Measurements from ENCODE around the gene GRHL1. TPM values are rescaled to one million over a fixed set of nuclear protein-coding genes. Genes with fewer than 3 reads are reported as not detected.

The GRHL1 gene
- total RNA-seq, 1 experiment from 2014 or later = 2.5 TPM

DNA sequence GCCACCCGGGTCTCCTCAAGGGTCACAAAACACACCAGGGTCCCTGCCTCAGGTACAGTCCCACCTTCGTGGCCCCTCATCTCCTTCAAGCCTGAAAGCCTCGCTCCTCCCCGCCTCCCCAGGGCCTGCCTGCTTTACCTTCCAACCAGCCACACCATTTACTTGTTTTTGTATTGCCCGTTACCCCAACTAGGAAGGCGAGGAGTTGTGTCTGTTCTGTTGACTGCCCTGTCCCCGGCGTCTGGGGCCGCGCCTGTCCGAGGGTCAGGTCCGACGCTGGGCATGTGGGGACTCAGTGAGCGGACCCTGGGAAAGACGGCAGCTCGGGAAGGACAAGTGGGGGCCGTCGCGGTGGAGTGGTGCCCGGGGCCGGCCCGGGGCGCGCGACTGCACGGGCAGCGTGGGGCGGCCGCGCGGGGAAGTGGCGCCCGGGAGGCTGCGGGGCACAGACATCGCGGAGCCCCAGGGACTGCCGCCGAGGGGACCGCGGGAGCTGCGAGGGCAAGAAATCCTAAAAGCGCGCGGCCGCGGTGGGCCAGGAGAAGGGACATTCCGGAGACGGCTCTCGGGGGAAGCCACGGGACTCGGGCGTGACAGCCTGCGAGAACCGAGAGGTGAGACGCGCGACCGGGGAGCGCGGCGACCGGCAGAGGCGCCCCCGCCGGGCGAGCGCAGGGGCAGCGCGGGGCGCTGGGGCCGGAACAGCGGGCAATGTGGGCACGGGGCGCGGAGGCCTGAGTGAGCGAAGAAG is 797 bp upstream of the GRHL1 start:
- no peak overlapping the region for H3K56ac ChIP-seq (ENCODE audit: insufficient read length, low read depth, low read length)
- H3K4me2 ChIP-seq (ENCODE audit: insufficient read depth, insufficient read length, low read length) = peak overlapping the region; percentile 45
- no peak overlapping the region for H2AK5ac ChIP-seq (ENCODE audit: insufficient read length, low read length)
- no peak overlapping the region for H4K5ac ChIP-seq (ENCODE audit: insufficient read length, low read depth, low read length)
- no peak overlapping the region for H3K9ac ChIP-seq (ENCODE audit: extremely low read depth, insufficient read length, low read length)
- H3K23me2 ChIP-seq (ENCODE audit: insufficient read length, low read depth, low read length, poor library complexity, severe bottlenecking) = peaks cover 6% of the 10 kb centered on the region
- no peak overlapping the region for H3K4ac ChIP-seq (ENCODE audit: low read depth, low read length)
- H4K20me1 ChIP-seq (ENCODE audit: control insufficient read depth, insufficient read depth, insufficient read length) = no peaks in the 10 kb centered on the region
- H3K18ac ChIP-seq (ENCODE audit: insufficient read length, low read depth, low read length) = no peak overlapping the region
- H3K79me2 ChIP-seq (ENCODE audit: insufficient read depth, low read length) = no peaks in the 10 kb centered on the region
- no peak overlapping the region for H3K27ac ChIP-seq (ENCODE audit: insufficient read length, low read depth, low read length)
- no peak overlapping the region for H3K14ac ChIP-seq (ENCODE audit: insufficient read depth, low read length)
- H3T11ph ChIP-seq (ENCODE audit: low read length) = no peak overlapping the region
- H4K91ac ChIP-seq (ENCODE audit: insufficient read length, low read depth, low read length) = no peak overlapping the region
- no peaks in the 10 kb centered on the region for H3K9me3 Mint-ChIP-seq
- H3K23ac ChIP-seq (ENCODE audit: insufficient read length, low read depth, low read length) = no peak overlapping the region
- no peaks in the 10 kb centered on the region for H3K79me1 ChIP-seq (ENCODE audit: insufficient read depth, low read depth, low read length, poor library complexity, severe bottlenecking)
- no CpG with 5 or more reads among the region's 76 CpGs for WGBS (ENCODE audit: extremely low coverage, insufficient read length, low lambda C conversion rate)
- H3K4me3 Mint-ChIP-seq = peak overlapping the region; percentile 70 to 87
- no peaks in the 10 kb centered on the region; a peak in 2 of 7 replicates for H3K36me3 Mint-ChIP-seq (ENCODE audit: insufficient read depth in 1 of 3, low read depth in 3 of 3)
- H3K27ac Mint-ChIP-seq = no peak overlapping the region
- H3K27me3 Mint-ChIP-seq (ENCODE audit: low read depth) = peaks cover 65% of the 10 kb centered on the region
- no peak overlapping the region for H2BK12ac ChIP-seq (ENCODE audit: insufficient read length, low read depth, low read length)
- TF ChIP-seq, protein P1, sequence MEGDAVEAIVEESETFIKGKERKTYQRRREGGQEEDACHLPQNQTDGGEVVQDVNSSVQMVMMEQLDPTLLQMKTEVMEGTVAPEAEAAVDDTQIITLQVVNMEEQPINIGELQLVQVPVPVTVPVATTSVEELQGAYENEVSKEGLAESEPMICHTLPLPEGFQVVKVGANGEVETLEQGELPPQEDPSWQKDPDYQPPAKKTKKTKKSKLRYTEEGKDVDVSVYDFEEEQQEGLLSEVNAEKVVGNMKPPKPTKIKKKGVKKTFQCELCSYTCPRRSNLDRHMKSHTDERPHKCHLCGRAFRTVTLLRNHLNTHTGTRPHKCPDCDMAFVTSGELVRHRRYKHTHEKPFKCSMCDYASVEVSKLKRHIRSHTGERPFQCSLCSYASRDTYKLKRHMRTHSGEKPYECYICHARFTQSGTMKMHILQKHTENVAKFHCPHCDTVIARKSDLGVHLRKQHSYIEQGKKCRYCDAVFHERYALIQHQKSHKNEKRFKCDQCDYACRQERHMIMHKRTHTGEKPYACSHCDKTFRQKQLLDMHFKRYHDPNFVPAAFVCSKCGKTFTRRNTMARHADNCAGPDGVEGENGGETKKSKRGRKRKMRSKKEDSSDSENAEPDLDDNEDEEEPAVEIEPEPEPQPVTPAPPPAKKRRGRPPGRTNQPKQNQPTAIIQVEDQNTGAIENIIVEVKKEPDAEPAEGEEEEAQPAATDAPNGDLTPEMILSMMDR (conservative IDR thresholded peaks at IDR 0.05) = 0 out of 3 replicates have a peak, but pooled peaks have one; percentile 9
- peak; percentile 54 for DNase-seq
- no peak overlapping the region for H2BK20ac ChIP-seq (ENCODE audit: low read depth, low read length, poor library complexity, severe bottlenecking)
- no peak overlapping the region for H2BK5ac ChIP-seq (ENCODE audit: insufficient read length, low read length)
- no peaks in the 10 kb centered on the region for H3K4me1 ChIP-seq (ENCODE audit: insufficient read depth, low read length)
- H2BK120ac ChIP-seq (ENCODE audit: low read depth, low read length, poor library complexity, severe bottlenecking) = no peak overlapping the region
- H3K27me3 ChIP-seq (ENCODE audit: insufficient read depth, low read length) = peaks cover 11% of the 10 kb centered on the region; the same call in 1 of the 2 replicates
- H3K9me3 ChIP-seq (ENCODE audit: control insufficient read depth, low read depth, low read length) = no peaks in the 10 kb centered on the region
- no peak overlapping the region for H2AFZ ChIP-seq (ENCODE audit: low read length)
- no peak overlapping the region for H4K8ac ChIP-seq (replicated peaks; ENCODE audit: insufficient read length, low read depth, low read length)
- H2BK15ac ChIP-seq (ENCODE audit: low read depth, low read length) = no peak overlapping the region
- H3K4me1 Mint-ChIP-seq = peaks cover 9 to 13% of the 10 kb centered on the region in 2 experiments
